NCI-H526 (cell line): ENCODE data around the gene CRCP.

ENCODE experiments used
- DNase-seq, 2 experiments: peaks; one replicate each; lab custom pipeline; 2025; lab: John Stamatoyannopoulos, UW

The CRCP gene

GRCh38 chr7:66189695-66190503 is 75.3 kb downstream of the CRCP start:
- no peak for DNase-seq

DNA sequence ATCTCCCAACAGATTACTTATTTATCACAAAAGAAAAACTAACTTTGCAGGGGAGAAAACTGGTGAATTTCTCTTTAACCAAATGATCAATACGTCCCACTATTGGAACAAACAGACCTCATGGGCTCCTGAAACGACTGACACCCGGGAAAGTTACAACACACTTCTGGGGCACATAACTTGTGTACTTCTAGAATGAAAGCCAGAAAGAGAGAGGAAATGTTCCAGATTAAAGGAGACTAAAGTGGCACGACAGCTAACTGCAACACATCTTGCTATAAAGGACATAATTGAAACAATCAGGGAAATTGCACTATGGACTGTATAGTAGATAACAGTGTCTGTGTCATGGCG is 75.8 kb downstream of the CRCP start:
- no peak for DNase-seq

DNA sequence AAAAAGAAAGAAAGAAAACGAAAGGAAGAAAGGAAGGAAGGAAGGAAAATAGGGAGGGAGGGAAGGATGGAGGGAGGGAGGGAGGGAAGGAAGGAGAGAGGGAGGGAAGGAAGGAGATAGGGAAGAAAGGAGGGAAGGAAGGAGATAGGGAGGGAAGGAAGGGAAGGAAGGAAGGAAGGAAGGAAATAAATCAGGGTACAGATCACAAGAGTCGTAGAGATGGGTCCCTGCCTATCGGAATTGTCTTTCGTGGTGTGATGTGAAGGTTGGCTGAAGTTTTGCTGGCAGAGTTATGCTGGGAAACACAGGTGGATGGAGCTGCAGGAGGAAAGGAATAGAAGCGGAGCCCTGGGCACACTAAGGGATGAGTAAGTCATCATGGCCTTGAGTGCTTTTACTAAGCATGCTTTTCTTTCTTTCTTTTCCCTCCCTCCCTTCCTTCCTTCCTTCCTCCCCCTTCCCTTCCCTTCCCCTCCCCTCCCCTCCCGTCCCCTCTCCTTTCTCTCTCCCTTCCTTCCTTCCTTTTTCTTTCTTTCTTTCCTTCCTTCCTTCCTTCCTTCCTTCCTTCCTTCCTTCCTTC is 78.6 kb downstream of the CRCP start:
- no peak for DNase-seq

DNA sequence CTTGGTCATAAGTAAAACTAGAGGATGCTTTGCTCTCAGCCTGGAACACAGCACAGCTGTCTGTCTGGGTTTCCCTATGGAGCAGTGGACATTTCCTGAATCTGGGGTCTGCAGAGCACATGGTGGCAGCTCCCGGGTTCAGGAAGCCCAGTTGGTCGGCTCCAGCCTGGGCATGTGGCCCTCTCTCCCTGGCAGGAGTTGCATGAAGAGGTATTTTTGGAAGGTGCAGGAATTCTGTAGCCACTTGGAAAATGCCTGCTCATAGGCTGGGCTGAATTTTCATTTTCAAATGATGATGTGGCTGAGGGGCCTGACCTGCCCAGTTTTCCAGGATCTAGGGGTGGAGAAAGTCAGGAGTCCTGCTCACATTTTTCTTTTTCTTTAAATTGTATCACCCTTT is 83.8 kb downstream of the CRCP start:
- DNase-seq: no peak

DNA sequence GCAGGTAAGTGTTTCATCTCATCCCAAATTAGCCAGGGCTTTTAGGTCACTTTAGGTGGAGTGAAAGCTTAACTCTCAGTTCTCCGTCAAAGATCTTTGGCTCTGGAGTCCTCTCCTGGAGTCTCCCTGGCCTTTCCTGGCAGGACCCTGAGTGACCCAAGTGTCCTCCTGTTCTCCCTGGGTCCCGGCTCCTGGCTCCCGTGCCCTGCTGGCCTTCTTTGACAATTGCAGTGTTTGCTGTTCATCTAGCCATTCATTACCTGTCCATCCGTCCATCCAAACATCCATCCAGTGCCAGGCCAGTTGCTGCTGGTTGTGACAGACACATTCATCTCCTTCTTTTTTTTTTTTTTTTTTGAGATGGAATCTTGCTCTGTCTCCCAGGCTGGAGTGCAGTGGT is 84.3 kb downstream of the CRCP start:
- no peak for DNase-seq

GRCh38 chr7:66202441-66202840 is 87.8 kb downstream of the CRCP start:
- DNase-seq: no peak
